ENCODE results near the gene ZNF653.

The ZNF653 gene

DNA sequence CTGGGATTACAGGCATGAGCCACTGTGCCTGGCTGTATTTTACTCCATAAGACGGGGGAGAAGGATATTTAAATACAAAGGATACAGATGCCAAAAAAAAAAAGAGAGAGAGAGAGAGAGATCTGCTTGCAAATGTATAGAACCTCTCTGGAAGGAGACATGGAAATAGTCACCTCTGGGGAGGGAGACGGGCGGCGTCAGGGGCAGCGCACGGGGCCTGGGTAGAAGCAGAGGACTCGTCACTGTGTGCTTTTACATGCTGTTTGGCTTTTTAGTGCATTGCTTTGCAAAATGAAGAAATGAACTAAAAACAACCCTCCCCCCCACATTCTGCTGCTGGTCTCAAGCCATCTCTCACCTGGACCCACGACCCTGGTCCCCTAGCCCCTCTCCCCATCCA, 4.8 kb upstream of the ZNF653 start:
- DNase-seq: no peak

DNA sequence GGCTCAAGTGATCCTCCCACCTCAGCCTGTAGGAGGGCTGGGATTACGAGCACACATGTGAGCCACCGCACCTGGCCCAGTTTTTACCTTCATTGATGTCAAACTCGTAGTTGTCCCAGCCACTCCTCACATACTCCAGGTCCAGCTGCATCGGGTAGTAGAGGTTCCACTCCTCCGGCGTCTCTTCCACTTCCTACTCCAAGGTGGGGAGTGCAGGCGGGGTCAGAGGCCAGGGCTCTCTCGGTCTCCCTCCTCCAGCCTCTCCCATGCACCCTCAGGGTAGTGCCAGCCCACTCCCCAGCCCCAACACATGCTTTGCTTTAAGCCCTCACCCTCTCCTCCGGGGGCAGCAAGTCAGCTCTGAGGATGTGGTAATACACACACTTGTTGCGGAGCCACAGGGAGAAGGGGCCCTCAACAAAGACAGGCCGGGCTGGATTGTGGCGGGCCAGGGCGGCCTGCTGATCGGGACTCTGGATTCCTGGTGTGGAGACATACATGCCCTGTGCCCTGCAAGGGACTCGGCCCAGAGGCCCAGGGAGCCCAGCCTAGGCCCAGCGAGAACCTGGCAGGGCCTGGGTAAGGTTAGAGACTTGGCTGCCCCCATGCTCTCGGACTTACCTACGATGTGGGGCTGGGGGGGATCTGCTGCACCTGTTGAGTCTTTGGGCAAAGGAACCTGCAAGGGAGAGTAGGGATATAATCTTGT, 1.9 kb upstream of the ZNF653 start:
- no peak for DNase-seq

DNA sequence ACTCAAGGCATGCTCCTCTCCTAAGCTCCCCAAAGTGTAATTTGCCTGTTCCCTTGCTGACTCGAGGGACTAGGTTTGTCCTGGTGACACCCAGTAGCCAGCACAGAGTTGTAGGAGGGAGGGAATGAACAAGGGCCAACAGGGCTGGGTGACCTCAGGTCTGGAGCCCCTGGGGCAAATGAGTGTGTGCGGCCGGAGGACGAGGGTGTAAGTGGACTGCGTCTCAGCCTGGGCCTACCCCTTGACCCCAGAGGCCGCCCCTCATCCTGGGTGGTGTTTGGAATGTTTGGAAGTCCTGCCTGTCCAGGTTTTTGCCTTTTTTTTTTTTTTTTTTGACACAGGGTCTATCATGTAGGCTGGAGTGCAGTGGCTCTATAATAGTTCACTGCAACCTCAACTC, 1.3 kb upstream of the ZNF653 start:
- DNase-seq: no peak

DNA sequence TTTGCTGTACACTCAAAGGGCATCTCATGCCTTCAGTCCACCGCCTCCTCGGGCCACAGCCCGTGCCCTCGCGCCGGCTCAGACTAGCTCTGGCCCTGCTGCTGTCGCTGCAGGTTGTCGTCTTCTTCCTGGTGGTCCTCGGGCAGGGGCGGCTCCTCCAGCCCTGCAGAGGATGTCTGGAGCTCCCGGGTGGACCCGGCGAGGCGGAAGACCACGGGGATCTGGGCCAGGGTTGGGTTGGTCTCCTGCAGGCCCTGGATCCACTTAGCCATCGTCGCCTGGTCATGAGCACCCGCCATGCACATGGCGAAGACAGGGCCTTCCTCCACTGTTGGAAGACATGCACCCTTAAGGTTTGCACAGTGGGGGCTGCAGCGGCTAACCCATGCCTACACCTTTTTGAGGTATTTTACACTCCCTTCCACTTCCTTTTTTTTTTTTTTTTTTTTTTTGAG, 489 bp upstream of the ZNF653 start:
- peak in 1 of 2 donors; percentile 10 for DNase-seq

DNA sequence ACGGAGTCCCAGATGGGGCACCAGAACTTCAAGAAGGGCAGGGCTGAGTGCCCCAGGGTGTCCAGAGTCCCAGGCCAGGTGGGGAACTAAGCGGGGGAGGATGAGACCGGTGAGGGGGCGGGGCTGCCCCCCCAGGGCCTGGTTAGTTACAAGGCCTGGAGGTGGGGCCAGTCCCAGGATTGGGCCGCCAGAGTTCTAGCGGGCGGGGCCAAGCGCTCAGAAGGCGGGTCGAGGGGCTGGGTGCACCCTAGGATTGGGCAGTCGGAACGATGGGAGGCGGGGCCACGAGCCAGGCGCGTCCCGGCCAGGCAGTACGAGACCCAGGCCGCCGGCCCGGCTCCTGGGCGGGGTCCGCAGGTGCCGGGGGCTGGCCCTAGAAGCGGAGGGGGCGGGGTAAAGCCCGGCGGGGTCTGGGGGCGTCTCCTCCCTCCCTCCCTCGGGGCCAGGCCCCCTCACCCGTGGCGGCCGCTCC, 571 bp downstream of the ZNF653 start:
- DNase-seq: peak; percentile 90 to 93

DNA sequence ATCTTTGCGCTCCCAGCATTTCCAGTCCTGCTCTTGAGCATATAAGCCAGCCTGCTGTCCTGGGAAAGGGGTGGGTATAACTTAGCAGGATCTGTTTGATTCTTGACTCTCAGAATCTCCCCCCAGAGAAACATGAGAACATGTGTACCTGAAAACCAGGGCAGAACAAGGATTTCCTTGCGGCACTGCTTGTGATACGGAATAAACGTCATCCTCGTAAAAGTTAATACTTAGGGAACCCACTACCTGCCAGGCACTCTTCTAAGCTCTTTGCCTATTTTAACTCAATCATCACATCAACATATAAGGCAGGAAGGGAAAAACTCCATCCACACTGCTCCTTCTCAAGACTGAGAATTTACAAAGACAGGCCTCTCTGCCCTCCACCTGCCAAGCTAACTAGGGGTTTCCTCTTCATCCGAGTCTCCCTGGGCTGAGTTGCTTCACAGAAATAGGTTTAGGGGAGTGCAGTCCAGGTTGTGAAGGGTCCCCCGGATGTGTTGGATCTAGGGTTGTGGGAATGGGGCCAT, 1.1 kb downstream of the ZNF653 start:
- no peak for DNase-seq

DNA sequence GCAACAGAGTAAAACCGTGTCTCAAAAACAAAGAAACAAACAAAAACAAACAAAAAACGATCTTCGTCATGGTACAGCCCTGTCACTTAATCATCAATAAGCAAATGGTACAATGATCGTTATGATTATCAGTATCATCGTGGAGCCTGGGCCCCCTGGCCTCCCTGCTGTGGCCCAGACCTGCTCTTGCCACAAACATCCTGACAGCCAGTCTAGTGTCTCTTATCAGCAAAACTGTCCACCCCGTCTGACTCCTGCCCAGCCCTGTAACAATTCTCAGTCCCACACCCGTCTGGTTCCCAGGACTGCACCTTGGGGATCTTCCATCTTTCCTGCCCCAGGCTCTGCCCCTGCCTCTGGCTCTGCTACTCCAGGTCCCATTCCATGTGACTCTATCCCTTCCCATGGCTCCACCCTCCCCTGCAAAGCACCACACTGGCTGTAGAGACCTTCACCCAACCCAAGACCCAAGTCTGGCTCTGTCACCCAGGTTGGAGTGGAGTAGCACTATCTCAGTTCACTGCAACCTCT, 5.7 kb downstream of the ZNF653 start:
- DNase-seq: no peak

DNA sequence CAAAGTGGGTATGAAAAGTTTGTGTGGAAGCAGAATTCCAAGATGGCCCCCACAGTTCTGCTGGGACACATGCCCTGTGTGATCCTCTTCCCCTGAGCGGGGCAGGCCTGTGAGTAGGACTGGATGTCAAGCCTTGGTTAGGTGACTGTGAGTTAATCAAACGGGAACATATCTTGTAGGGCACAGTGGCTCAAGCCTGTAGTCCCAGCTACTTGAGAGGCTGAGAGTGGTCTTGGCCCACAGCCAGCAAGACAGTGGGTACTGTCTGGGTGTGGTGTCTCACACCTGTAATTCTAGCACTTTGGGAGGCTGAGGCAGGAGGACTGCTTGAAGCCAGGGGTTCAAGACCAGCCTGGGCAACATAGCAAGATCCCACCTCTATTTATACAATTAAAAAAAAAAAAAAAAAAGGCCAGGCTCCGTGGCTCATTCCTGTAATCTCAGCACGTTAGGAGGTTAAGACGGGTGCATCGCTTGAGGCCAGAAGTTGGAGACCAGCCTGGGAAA, 6.4 kb downstream of the ZNF653 start:
- DNase-seq: no peak

DNA sequence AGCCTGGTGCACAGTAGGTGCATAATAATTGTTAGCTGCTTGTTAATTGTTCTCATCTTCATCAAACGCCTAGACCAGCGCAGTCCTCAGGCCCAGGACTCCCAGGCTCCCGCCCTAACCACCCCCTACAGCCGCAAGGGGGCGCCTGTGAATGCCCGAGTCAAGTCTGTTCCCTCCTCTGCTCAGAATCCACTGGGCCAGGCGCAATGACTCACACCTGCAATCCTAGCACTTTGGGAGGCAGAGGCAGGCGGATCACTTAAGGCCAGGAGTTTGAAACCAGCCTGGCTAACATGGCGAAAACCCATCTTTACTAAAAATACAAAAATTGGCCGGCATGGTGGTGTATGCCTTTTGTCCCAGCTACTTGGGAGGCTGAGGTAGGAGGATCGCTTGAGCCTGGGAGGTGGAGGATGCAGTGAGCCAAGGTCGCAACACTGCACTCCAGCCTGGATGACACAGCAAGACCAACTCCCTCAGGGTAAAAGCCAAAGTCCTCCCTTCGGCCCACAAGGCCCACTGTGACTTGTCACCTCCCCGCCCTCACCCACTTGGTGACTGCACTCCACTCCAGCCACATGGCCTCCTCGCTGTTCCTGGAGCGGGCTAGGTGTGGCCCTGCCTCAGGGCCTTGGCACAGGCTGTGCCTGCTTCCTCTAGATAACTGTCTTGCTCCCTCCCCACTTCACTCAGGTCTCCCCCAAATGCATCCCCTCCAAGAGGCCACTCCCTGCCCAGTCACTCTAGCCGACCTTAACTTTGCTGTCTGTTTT, 9.1 kb downstream of the ZNF653 start:
- peak; percentile 45 to 60 for DNase-seq

DNA sequence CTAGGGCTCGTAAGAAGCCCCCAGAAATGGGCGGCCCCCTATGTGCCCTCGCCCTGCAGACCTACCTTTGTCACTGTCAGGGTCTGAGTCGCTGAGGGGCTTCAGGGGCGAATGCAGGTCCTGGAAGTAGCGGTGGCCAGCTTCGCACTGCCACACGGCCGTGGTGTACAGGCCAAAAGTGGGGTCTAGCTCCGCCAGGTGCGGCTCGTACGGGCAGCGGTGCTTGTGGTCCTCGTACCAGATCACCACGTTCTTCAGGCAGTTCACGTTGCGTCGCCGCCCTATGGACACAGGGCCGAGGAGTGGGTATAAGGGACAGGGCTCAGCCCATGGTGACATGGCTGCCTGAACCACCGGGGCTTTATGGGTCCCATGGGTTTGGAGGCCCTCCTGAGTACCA, 9.8 kb downstream of the ZNF653 start:
- no peak for DNase-seq

DNA sequence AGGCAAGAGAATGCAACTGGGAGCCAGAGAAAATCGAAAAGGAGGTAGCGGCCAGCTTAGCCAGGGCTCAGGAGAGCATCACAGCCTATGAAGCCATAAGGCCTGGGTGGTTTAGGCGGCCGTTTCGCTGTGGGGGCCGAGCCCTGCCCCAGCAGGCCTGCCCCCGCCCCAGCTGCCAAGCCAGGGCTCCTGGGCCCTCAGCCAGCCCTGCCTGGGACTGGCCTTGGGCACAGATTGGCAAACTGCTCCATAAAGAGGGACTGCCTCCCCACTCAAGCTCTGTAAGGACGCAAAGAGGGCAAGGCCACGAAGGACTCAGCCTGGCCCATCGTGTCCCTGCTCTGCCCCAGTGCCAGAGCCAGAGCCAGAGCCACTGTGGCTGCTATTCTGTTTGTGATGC, 10.2 kb downstream of the ZNF653 start:
- no peak for DNase-seq

DNA sequence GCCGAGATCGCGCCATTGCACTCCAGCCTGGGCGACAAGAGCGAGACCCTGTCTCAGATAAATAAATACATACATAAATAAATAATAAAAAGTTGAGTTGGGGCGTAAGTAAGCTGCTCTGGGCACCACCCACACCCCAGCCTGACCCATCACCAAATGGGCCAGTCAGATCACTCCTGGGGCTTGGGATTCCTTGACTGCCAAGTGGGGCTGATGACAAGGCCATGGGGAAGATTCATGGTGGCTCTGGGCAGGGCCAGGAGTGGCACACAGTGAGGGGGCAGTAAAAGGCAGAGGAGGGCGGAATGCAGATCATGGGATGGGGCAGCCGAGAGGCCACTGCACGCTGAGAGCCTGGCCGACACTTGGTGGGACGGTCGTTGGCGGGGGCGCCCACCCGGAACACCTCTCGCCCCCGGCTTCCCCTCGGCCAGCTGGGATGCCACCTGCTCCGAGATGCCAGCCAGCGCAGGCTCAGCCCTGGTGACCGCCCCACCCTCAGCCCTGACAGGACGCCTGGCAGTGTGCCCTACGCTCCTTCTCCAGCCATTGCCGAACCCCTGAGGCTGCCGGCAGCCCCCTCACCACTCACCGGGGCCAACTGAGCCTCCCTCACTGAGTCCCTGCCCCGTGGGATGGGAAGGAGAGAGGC, 10.9 kb downstream of the ZNF653 start:
- no peak for DNase-seq

DNA sequence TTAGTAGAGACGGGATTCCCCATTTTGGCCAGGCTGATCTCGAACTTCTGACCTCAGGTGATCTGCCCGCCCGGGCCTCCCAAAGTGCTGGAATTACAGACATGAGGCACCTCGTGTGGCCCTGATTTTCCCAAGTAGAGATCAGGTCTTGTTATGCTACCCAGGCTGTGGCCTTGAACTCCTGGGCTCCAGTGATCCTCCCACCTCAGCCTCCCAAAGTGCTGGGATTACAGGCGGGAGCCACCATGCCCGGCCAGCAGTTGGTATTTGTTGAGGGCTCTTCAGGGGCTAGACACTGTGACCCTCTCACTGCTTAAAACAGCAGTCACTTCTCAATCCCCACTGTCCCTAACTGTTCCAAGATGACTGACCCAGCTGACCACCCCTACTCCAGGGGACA, 16.3 kb downstream of the ZNF653 start:
- no peak for DNase-seq

DNA sequence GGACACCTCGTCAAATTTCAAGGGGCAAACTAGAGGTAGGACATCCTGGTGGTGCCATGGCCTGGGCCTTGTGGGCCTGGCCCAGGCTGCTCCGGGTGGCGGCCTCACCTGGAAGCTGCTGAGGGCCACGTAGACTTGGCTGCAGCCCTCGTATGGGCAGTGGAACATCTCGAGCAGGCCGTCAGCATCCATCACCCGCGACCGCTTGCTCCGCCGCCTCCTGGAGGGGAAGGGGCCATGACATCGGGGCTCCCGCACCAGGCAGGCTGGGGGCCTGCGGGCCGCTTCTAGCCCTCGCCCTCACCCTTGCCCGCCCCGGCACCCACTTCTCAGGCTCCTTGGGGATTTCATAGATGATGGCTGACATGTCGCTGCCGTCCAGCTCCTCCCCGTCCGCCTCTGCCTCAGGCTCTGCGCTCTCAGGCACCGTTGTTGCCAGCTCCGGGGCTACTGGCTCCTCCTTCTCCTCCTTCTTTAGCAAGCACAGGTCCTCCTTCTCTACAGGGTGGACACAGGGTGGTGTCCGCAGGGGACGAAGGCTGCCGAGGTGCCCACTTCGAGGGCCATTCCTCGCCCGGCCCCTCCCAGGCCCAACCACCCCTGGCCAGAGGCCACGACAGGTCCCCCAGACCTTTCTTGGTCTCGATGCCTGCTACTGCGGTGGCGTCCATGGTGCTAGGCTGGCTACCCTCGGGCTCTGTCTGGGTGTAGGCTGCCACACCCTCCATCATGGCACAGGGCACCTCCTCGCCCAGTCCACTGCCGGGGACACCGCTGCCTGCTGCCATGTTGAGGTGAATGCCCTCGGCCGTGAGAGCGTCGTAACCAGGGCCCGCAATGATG, 18.8 kb downstream of the ZNF653 start:
- DNase-seq: no peak

DNA sequence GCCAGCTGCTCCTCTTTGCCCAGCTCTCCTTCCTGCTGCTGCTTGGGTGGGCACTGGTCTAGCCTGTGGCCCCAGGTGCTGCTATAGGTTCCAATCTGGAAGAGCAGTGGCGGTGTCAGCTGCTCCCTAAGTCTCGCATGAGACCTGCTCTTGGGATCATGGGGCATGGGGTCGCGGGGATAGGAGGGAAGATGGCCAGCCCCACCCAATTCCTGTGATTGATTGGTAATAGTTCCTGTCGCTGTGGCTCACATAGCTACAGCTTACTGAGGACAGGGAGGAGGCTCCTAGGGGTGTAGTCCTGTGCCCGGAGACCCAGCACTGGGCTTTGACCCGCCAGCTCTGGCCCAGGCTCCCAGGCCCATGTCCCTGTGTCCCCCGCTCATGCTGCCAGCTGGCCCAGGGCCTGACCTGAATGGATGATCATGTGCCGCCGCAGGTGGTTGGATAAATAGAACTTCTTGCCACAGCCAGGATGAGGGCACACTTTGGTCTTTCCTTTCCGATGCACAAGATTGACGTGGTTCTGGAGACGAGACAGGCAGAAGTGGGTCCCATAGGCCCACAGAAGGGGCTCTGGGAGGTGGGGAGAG, 20.3 kb downstream of the ZNF653 start:
- DNase-seq: no peak

DNA sequence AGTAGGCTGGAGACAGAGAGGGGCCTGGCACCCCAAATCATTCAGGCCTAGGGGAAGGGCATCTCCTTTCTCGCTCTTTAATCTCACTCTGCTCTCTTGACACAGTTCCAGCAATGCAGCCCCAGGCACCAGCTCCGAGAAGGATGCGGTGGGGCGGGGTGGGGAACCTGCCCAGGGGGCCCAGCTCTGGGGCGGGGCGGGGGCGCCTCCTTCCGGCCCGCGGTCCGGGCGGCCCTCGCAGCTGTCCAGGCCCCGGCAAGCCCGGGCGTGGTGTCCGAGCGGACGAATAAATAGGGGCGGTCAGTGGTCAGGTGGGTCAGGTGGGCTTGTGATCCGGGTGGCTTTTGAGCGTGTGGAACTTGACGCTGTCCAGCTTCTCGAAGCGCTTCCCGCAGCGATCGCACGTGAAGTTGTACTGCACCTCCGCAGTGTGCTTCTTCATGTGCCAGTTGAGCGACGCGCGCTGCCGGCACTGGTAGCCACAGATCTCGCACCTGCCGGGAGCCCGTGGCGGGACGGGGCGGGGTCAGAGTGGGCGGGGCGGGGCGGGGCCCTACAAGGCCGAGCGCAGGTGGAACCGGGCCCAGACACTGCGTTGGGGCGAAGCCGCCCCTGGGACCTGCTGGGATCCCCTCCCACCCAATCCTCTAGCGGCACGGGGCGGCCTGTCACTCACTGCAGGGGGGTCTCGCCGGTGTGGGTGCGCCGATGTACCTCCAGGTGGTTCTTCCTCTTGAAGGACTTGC, 22.1 kb downstream of the ZNF653 start:
- DNase-seq: no peak

DNA sequence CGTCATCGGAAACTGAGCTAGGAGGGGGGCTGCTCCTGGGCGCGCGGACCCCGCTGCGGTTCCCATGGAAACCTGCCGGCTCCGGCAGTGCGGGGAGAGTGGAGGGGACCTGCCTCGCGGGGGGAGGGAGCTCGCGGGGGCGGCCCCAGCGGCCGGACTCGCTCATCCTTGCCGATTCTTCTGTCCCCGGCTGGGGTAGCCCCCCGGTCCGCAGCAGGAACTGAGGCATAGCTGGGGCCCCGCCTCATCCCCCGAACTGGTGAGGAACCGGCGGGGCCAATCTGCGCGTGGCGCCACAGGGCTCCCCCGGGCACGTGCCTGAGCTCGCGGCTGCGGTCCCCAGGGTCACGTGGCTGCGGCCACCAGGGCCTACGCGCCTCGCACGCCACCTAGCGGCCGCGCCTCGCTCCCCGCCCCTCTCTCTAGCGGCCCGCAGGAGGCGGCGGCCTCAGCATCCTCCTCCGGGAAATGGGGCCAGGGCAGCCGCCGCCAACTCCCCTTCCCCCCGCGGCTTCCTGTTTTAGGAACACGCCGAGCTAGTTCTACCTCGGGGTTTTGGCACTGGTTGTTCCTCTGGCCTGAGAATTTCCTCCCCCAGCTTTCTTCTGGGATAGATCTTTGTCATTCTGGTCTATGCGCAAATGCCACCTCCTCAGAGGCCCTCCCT, 23.1 kb downstream of the ZNF653 start:
- peak; percentile 84 to 87 for DNase-seq

DNA sequence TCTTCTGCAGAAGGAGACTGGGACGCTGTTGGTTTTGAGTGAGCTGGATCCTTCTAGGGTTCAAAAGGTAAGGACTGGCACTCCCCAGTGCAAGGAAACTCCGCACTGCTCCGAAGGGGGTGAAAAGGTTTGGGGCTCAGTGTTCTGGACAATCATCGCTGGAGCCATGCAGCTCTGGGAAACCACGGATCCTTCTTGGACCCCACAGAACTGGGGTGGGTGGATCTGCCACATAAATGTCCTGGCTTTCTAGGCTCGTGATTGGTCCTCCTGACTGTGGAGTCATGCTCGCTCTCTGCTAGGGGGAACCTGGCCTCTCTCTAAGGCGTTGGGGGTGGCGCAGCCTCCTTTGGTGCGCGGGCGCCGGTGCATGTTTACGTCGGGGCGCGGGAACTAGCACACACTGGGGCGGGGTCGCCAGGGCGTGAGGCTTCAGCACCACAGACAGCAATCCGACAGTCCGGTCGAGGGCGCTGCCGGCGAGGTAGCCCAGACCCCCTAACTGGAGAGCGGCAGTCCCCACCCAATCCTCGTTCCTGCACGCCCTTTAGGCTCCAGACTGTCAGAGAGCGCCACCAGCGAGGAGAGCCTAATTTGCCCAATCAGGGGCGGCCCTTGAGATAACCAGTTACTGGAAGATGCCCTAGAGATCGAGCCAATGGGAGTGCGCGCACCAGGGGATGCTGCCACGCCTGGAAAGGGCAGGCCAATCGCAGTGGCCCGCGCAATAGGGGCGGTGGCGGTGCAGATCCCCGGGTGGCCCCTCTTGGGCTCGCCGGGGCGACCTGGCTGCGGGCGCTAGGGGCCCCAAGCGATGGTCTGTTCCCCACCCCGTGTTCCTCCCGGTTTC, 23.9 kb downstream of the ZNF653 start:
- peak; percentile 72 to 82 for DNase-seq
